ENCODE measurements around the gene CORO1C. TPM values are rescaled to one million over a fixed set of nuclear protein-coding genes. Genes with fewer than 3 reads are reported as not detected.

The CORO1C gene
- total RNA-seq, 1 experiment from 2014 or later = 138 TPM

DNA sequence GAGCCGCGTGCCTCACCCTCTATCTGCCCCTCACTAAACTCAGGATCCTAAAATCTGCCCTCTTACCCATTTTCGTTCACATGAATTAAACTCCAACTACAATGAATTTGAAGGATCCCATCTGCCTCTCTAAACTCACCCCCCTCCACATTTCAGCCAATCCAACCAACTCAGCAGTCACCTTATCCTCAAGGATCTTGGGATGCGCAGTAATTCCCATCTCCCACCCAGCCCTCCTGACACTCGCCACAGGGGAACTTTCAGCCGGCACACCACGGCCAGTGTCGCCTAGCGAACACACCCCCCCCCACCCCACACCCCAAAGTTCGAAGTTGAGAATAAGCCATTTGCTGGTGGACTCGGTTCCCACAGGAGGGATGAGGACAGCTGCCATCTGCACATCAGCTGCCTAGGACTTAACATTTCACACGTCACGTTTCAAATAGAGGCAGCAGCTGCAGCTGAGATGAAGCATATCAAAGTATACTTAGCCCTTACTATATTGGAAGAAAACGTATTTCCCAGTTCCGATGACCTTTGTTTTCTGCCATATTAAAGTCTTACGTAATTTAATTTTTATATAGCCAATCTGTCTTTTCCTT is 88.9 kb downstream of the CORO1C start:
- CTCF ChIA-PET = interaction anchor here (1.5 kb wide), 1 partner anchor 24 kb away, joined by 4 read pairs; no protein-coding TSS in a partner anchor
- Histone ChIP-seq H3K27ac (ENCODE audit: low read depth, low read length) (no peak overlapping the region), H3K36me3 (ENCODE audit: control insufficient read depth in 1 of 2, insufficient read depth in 2 of 2, low read length in 2 of 2) (peaks cover 0 to 10% of the 10 kb centered on the region in 2 experiments; a peak in 2 of 4 replicates)

DNA sequence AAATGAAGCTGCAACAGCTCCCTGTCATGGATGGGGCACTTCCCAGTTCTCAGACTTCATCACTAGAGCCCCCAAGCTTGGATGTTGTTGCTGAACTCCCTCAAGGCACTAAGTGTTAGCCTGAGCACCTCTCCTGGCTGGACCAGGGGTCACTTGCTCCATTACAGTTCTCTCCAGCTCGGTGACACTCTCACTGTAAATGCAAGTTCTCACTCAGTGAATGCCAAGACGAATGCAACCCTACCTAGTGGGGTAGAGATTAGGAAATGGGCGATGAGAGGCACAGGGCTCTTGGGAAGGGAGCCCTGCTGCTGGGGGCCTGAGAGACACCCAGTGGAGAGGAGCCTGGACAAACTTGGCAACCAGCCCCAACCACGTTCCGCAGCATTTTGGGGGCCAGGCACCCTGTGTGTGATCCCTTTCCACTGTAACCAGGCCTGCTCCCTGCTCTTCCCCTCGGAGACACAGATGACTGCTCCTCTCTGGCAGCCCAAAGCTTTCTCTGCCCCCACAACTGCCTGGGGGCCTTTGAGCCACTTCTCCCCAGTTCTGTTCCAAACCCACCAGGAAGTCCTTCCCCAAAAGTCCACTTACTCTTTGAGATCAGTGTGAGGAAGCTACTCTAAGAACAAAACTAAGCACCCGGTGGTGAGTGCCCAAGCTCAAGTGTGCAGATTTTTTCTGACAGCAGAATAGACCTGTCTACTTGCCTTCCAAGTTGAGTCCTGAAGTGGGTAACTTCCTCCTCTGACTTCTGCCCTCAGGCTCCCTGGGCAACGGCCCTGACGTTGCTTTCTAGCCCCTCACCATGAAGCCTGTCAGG is 89.7 kb downstream of the CORO1C start:
- Histone ChIP-seq H3K4me1 (ENCODE audit: control insufficient read depth in 1 of 2, insufficient read depth in 2 of 2, low read length in 2 of 2) (peaks cover 51 to 74% of the 10 kb centered on the region in 2 experiments), H3K79me2 (ENCODE audit: insufficient read depth, low read length) (no peaks in the 10 kb centered on the region), H4K20me1 (ENCODE audit: insufficient read depth) (no peaks in the 10 kb centered on the region), H3K9me2 (ENCODE audit: insufficient read depth) (no peaks in the 10 kb centered on the region), H3K4me2 (ENCODE audit: low read length) (peak overlapping the region; percentile 47), H3K36me3 (ENCODE audit: control insufficient read depth in 1 of 2, insufficient read depth in 2 of 2, low read length in 2 of 2) (peaks cover 0 to 10% of the 10 kb centered on the region in 2 experiments; a peak in 2 of 4 replicates), H2AFZ (ENCODE audit: low read depth, low read length, poor library complexity, severe bottlenecking) (no peak overlapping the region), H3K9ac (ENCODE audit: low read length) (no peak overlapping the region), H3K9me3 (ENCODE audit: control insufficient read depth in 1 of 2, insufficient read depth in 1 of 2, low read depth in 1 of 2, low read length in 2 of 2) (no peaks in the 10 kb centered on the region), H3K27ac (ENCODE audit: low read depth, low read length) (no peak overlapping the region), H3K27me3 (ENCODE audit: insufficient read depth, low read length) (no peaks in the 10 kb centered on the region), H3K4me3 (replicated peaks in 1 of 2; ENCODE audit: low read depth in 1 of 2, low read length in 2 of 2) (no peak overlapping the region)
- DNase-seq (ENCODE audit: low read depth, low spot score) (no peak), ATAC-seq (no peak)
- TF ChIP-seq SIN3A (IDR thresholded peaks at IDR 0.05; ENCODE audit: low read depth) (no peak), POLR2AphosphoS5 (IDR thresholded peaks at IDR 0.05; ENCODE audit: low read depth, low read length) (peak; percentile 10; the same call in 1 of the 2 replicates)
- ChIA-PET POLR2A (no interaction called here), RAD21 (ENCODE audit: low non-redundant PET in 1 of 2, low total read pairs in 2 of 2, uncharacterized antibody in 2 of 2, unreplicated experiment in 2 of 2) (interaction anchor here in 1 of 2 experiments (0.9 kb wide), 1 partner anchor 196 kb away, joined by 3 read pairs; no protein-coding TSS in a partner anchor), CTCF (interaction anchor here (1.3 to 1.5 kb wide), 2 partner anchors 24 to 163 kb away, joined by 3 to 4 read pairs; no protein-coding TSS in a partner anchor)
- no TSS peak for BruUV-seq (replicated peaks)
- intact Hi-C loops (cut with micrococcal nuclease) = no loop called here

More for the DNA sequence above, 88.9 kb downstream of the CORO1C start:
- Histone ChIP-seq H3K9ac (ENCODE audit: low read length) (no peak overlapping the region), H2AFZ (ENCODE audit: low read depth, low read length, poor library complexity, severe bottlenecking) (no peak overlapping the region), H3K79me2 (ENCODE audit: insufficient read depth, low read length) (no peaks in the 10 kb centered on the region), H3K9me2 (ENCODE audit: insufficient read depth) (no peaks in the 10 kb centered on the region), H3K4me1 (ENCODE audit: control insufficient read depth in 1 of 2, insufficient read depth in 2 of 2, low read length in 2 of 2) (peaks cover 58 to 81% of the 10 kb centered on the region in 2 experiments), H3K4me2 (ENCODE audit: low read length) (no peak overlapping the region), H3K27me3 (ENCODE audit: insufficient read depth, low read length) (no peaks in the 10 kb centered on the region), H3K9me3 (ENCODE audit: control insufficient read depth in 1 of 2, insufficient read depth in 1 of 2, low read depth in 1 of 2, low read length in 2 of 2) (no peaks in the 10 kb centered on the region), H3K4me3 (replicated peaks in 1 of 2; ENCODE audit: low read depth in 1 of 2, low read length in 2 of 2) (no peak overlapping the region), H4K20me1 (ENCODE audit: insufficient read depth) (no peaks in the 10 kb centered on the region)
- ChIA-PET POLR2A (no interaction called here), RAD21 (ENCODE audit: low non-redundant PET in 1 of 2, low total read pairs in 2 of 2, uncharacterized antibody in 2 of 2, unreplicated experiment in 2 of 2) (interaction anchor here in 1 of 2 experiments (0.7 kb wide), 1 partner anchor 44 kb away, joined by 6 read pairs; no protein-coding TSS in a partner anchor)
- no TSS peak for BruUV-seq (replicated peaks)
- intact Hi-C loops (cut with micrococcal nuclease) = no loop called here
- ATAC-seq (no peak), DNase-seq (ENCODE audit: low read depth, low spot score) (no peak)
- TF ChIP-seq ELF1 (IDR thresholded peaks at IDR 0.05; ENCODE audit: borderline replicate concordance, low read depth) (no peak), EZH2 (IDR thresholded peaks at IDR 0.05) (no peak), CBX3 (IDR thresholded peaks at IDR 0.05; ENCODE audit: low read depth) (no peak), SP1 (IDR thresholded peaks at IDR 0.05; ENCODE audit: low read depth) (no peak), TCF7L2 (IDR thresholded peaks at IDR 0.05; ENCODE audit: borderline replicate concordance, extremely low read depth, insufficient read depth, insufficient read length) (no peak), ZFX (IDR thresholded peaks at IDR 0.05) (no peak)
- TF ChIP-seq, protein P1, sequence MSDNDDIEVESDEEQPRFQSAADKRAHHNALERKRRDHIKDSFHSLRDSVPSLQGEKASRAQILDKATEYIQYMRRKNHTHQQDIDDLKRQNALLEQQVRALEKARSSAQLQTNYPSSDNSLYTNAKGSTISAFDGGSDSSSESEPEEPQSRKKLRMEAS (IDR thresholded peaks at IDR 0.05) = no peak
- TF ChIP-seq, protein P2, sequence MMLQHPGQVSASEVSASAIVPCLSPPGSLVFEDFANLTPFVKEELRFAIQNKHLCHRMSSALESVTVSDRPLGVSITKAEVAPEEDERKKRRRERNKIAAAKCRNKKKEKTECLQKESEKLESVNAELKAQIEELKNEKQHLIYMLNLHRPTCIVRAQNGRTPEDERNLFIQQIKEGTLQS (IDR thresholded peaks at IDR 0.05) = no peak

All from HCT116 (cell line).